WERI-Rb-1 (cell line): Measurements from ENCODE around the gene VSTM2L.

ENCODE experiments used
- DNase-seq: peaks from one replicate; pipeline ENCODE4 v3.0.0-alpha.2; 2020
- H3K27ac ChIP-seq: fragments of 250-450 bp; sonication (Bioruptor Pico); 2 replicates; pipeline ENCODE4 v1.5.1; 2020; ENCODE audit warnings: mild to moderate bottlenecking, moderate library complexity
- H3K27me3 ChIP-seq: fragments of 250-450 bp; sonication (Bioruptor Pico); 2 replicates; pipeline ENCODE4 v1.5.1; 2021; ENCODE audit warnings: mild to moderate bottlenecking, low read depth, moderate library complexity; ENCODE audit not compliant: insufficient read depth, severe bottlenecking
- H3K36me3 ChIP-seq: fragments of 250-450 bp; sonication (Bioruptor Pico); 2 replicates; pipeline ENCODE4 v1.5.1; 2020; ENCODE audit warnings: mild to moderate bottlenecking, moderate library complexity
- H3K4me3 ChIP-seq: 2 replicates; pipeline ENCODE4 v1.5.1; 2011; ENCODE audit warnings: low read depth, mild to moderate bottlenecking, control low read depth, low read length
- H3K9me3 ChIP-seq: fragments of 250-450 bp; sonication (Bioruptor Pico); 2 replicates; pipeline ENCODE4 v1.5.1; 2021; ENCODE audit warnings: mild to moderate bottlenecking, moderate library complexity; ENCODE audit not compliant: severe bottlenecking
- CTCF ChIP-seq: IDR thresholded peaks from 2 replicates; pipeline ENCODE4 v1.5.1; 2011; ENCODE audit warnings: low read depth, mild to moderate bottlenecking, control low read depth, inconsistent platforms, low read length

Gene VSTM2L

GRCh38 chr20:37863289-37863688 lies 39.6 kb upstream of the VSTM2L start:
- H3K27me3 ChIP-seq, result no peaks in the 10 kb centered on the region
- peaks cover 18% of the 10 kb centered on the region for H3K36me3 ChIP-seq
- TF ChIP-seq CTCF, result no peak

GRCh38 chr20:37864298-37864697 lies 38.6 kb upstream of the VSTM2L start:
- Histone ChIP-seq H3K9me3 (no peaks in the 10 kb centered on the region), H3K36me3 (peaks cover 21% of the 10 kb centered on the region), H3K27ac (no peak overlapping the region), H3K4me3 (no peak overlapping the region), H3K27me3 (no peaks in the 10 kb centered on the region)
- no peak for DNase-seq
- TF ChIP-seq CTCF, result no peak

More at GRCh38 chr20:37863289-37863688, 39.6 kb upstream of the VSTM2L start:
- no peak overlapping the region for H3K4me3 ChIP-seq
- DNase-seq, result no peak
- H3K9me3 ChIP-seq, result no peaks in the 10 kb centered on the region
- H3K27ac ChIP-seq, result no peak overlapping the region

GRCh38 chr20:37866051-37866450 lies 36.9 kb upstream of the VSTM2L start:
- TF ChIP-seq CTCF, result no peak
- Histone ChIP-seq H3K4me3 (no peak overlapping the region), H3K27me3 (no peaks in the 10 kb centered on the region), H3K36me3 (peaks cover 11% of the 10 kb centered on the region), H3K9me3 (no peaks in the 10 kb centered on the region), H3K27ac (no peak overlapping the region)
- no peak for DNase-seq

GRCh38 chr20:37867289-37868195 lies 35.4 kb upstream of the VSTM2L start:
- H3K27me3 ChIP-seq, result no peaks in the 10 kb centered on the region
- H3K4me3 ChIP-seq, result no peak overlapping the region
- no peak for TF ChIP-seq CTCF
- H3K36me3 ChIP-seq, result peaks cover 3% of the 10 kb centered on the region; the same call in 1 of the 2 replicates
- H3K9me3 ChIP-seq, result no peaks in the 10 kb centered on the region
- no peak for DNase-seq
- no peak overlapping the region for H3K27ac ChIP-seq

GRCh38 chr20:37868851-37869333 lies 34.0 kb upstream of the VSTM2L start:
- TF ChIP-seq CTCF, result no peak
- no peak for DNase-seq
- Histone ChIP-seq H3K27ac (no peak overlapping the region), H3K27me3 (no peaks in the 10 kb centered on the region), H3K36me3 (peaks cover 7% of the 10 kb centered on the region), H3K9me3 (no peaks in the 10 kb centered on the region), H3K4me3 (no peak overlapping the region)
